D721Med (cell line): ENCODE results near the gene PRPF8.
"Not testable (repeated sequence)": the region's sequence is repeated elsewhere in the genome, so short reads cannot be mapped to it uniquely, and the experiment has no call there.

ENCODE experiments used
- DNase-seq: peaks from one replicate; pipeline ENCODE4 v3.0.0; 2011; ENCODE audit warnings: low spot score; ENCODE audit not compliant: insufficient read length
- FAIRE-seq: peaks from 2 replicates; lab custom pipeline; 2011; peaks lifted over from hg19 to GRCh38; lab: Jason Lieb, UNC
- TF ChIP-seq, protein P1 (sequence below): IDR thresholded peaks from 2 replicates; pipeline ENCODE4 v1.5.1; 2012; ENCODE audit warnings: mild to moderate bottlenecking, control low read depth; ENCODE audit not compliant: insufficient read depth; ENCODE audit errors: missing control alignments

The PRPF8 gene

DNA sequence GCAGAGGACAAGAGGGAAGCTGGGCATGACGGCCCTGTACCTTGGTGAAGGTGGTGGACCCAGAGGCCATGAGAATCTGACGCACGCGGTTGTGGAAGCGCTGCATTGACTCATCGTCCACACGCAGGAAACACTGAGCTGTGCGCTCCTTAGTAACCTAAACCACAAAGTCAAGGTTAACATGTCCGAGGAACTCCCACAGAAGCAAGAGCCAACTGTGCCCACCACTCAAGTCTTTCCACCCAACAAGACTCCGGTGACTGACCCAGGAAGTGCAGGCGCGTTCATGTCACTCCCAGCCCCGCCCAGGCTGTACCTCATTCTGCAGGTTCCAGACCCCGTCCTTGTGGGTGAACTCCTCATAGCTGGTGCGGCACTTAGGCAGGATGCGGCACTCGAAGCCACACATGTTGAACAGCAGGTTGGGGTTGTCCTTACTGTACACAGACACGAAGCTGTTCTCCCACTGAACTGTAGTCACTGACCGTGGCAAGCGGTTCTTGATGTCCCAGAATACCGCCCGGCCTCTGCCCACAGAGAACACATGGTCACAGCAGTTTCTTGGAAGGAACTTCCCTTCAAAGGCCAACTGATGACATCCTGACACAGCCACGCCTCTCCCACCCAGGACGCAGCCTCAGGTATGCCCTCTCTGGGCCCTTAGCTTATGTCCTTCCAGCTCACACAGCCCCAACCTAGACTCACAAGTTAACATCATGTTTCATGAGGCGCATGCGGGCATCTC is 11.5 kb downstream of the PRPF8 start:
- DNase-seq (no peak), FAIRE-seq (no peak)
- TF ChIP-seq, protein P1, sequence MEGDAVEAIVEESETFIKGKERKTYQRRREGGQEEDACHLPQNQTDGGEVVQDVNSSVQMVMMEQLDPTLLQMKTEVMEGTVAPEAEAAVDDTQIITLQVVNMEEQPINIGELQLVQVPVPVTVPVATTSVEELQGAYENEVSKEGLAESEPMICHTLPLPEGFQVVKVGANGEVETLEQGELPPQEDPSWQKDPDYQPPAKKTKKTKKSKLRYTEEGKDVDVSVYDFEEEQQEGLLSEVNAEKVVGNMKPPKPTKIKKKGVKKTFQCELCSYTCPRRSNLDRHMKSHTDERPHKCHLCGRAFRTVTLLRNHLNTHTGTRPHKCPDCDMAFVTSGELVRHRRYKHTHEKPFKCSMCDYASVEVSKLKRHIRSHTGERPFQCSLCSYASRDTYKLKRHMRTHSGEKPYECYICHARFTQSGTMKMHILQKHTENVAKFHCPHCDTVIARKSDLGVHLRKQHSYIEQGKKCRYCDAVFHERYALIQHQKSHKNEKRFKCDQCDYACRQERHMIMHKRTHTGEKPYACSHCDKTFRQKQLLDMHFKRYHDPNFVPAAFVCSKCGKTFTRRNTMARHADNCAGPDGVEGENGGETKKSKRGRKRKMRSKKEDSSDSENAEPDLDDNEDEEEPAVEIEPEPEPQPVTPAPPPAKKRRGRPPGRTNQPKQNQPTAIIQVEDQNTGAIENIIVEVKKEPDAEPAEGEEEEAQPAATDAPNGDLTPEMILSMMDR: no peak

- not testable (repeated sequence) for DNase-seq, FAIRE-seq
Measured at GRCh38 chr17:1663934-1664333, 20.7 kb downstream of the PRPF8 start.

- FAIRE-seq (no peak), DNase-seq (no peak)
- TF ChIP-seq, protein P1: no peak
Measured at GRCh38 chr17:1661045-1661444, 23.6 kb downstream of the PRPF8 start.

GRCh38 chr17:1658100-1658499 is 26.6 kb downstream of the PRPF8 start:
- TF ChIP-seq, protein P1: no peak
- DNase-seq (no peak), FAIRE-seq (no peak)

DNA sequence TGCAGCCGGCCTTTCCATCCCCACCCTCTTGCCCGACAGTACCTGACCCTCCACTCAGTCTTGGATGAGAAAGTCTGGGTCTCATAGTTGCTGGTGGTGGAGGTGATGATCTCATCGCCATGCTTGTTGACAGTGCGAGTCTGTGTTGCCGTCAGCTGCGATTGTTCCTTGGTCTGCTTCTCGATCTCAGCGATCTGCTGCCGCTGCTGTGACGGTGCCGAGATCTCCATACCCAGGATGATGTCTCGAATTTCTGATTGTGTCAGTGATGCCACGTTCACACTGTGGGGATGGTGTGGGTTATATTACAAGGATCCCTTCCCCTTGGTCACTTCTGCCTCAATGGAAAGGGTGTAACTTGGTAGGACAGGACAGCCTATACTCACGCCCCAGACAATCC is 30.9 kb downstream of the PRPF8 start:
- no peak for DNase-seq
- FAIRE-seq: no peak
- TF ChIP-seq, protein P1: no peak

GRCh38 chr17:1652794-1653193 is 31.9 kb downstream of the PRPF8 start:
- not testable (repeated sequence) for DNase-seq, FAIRE-seq

GRCh38 chr17:1651559-1651844 is 33.2 kb downstream of the PRPF8 start:
- DNase-seq (no peak), FAIRE-seq (no peak)
- TF ChIP-seq, protein P1: no peak

- FAIRE-seq: no peak
Measured at GRCh38 chr17:1650731-1651558, 33.7 kb downstream of the PRPF8 start.

More at GRCh38 chr17:1650731-1651558, 33.7 kb downstream of the PRPF8 start:
- TF ChIP-seq, protein P1: no peak
- DNase-seq: no peak
